HG03139 (cell line): Measurements from ENCODE around the gene SLC22A23.

Experiments used
- ATAC-seq: cut with Tn5 transposase; IDR thresholded peaks from one replicate; pipeline ENCODE4 v1.9.1; 2021; ENCODE audit not compliant: unreplicated experiment

The SLC22A23 gene

GRCh38 chr6:3287976-3288707, 168.7 kb downstream of the SLC22A23 start:
- ATAC-seq: no peak

- no peak for ATAC-seq
Measured at GRCh38 chr6:3287308-3287707, 169.5 kb downstream of the SLC22A23 start.

- ATAC-seq: no peak
Measured at GRCh38 chr6:3286641-3287171, 170.1 kb downstream of the SLC22A23 start.

- no peak for ATAC-seq
Measured at GRCh38 chr6:3285732-3286131, 171.1 kb downstream of the SLC22A23 start.

GRCh38 chr6:3285049-3285639, 171.7 kb downstream of the SLC22A23 start:
- no peak for ATAC-seq

- no peak for ATAC-seq
Measured at GRCh38 chr6:3284436-3284876, 172.4 kb downstream of the SLC22A23 start.

GRCh38 chr6:3283641-3284435, 173.0 kb downstream of the SLC22A23 start:
- no peak for ATAC-seq

GRCh38 chr6:3283241-3283640, 173.6 kb downstream of the SLC22A23 start:
- no peak for ATAC-seq

GRCh38 chr6:3282476-3283236, 174.2 kb downstream of the SLC22A23 start:
- ATAC-seq: no peak

- no peak for ATAC-seq
Measured at GRCh38 chr6:3281631-3282475, 175.0 kb downstream of the SLC22A23 start.

- ATAC-seq: no peak
Measured at GRCh38 chr6:3280866-3281465, 175.9 kb downstream of the SLC22A23 start.

GRCh38 chr6:3280091-3280490, 176.8 kb downstream of the SLC22A23 start:
- no peak for ATAC-seq

- ATAC-seq: no peak
Measured at GRCh38 chr6:3278691-3279090, 178.2 kb downstream of the SLC22A23 start.

GRCh38 chr6:3277851-3278416, 178.9 kb downstream of the SLC22A23 start:
- no peak for ATAC-seq

- no peak for ATAC-seq
Measured at GRCh38 chr6:3277251-3277650, 179.6 kb downstream of the SLC22A23 start.

GRCh38 chr6:3276174-3277167, 180.4 kb downstream of the SLC22A23 start:
- ATAC-seq: no peak

- no peak for ATAC-seq
Measured at GRCh38 chr6:3273707-3274521, 182.9 kb downstream of the SLC22A23 start.
